Prostate gland (tissue), 2 donors: ENCODE data around the gene TSHZ2.

ENCODE experiments used
- CTCF ChIP-seq, 4 experiments: fragments of 200-600 bp in 2 of 4; fragments of 450-650 bp in 2 of 4; sonication (generic) in 2 of 4; IDR thresholded peaks; 1 replicate in 3 of 4; 2 replicates in 1 of 4; pipeline ENCODE4 v1.5.1; 2016 to 2019; ENCODE audit warnings: antibody characterized with exemption in 4 of 4, mild to moderate bottlenecking in 2 of 4, moderate library complexity in 2 of 4
- POLR2AphosphoS5 ChIP-seq: sonication (generic); formaldehyde crosslinking; IDR thresholded peaks from one replicate; pipeline ENCODE4 v1.6.1; 2017; ENCODE audit warnings: antibody characterized with exemption

DNA sequence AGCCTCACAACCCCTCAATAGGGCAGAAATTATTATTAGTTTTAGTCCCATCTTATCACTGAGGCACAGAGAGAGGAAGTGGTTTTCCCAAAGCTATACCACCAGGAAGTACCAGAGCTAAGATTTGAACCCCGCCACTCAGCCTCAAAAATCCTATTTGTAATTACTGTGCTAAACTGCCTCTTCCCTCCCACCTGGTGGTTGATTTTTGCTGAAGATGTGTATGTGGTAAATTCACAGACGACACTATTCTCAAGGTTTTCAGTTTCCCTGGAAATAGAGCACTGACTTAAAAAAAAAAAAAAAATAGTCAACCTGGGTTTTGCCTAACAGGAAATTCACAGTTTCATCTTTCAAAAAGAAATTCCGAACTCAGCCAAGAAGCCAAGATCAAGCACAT lies 57.9 kb downstream of the TSHZ2 start:
- TF ChIP-seq CTCF (IDR thresholded peaks at IDR 0.05) (no peak), POLR2AphosphoS5 (no peak)
